Activated T-helper 2 cell treated with anti-CD3 and anti-CD28 coated beads, Interferon-gamma antibody, Interleukin-2, Interleukin-4, amounts not matched to agents 10 μg/mL and 5 μg/mL and 100 μg/mL, durations not matched to agents 14 hours and 24 hours and 36 hours (primary cell): ENCODE data around the gene POLE. TPM values are rescaled to one million over a fixed set of nuclear protein-coding genes. Genes with fewer than 3 reads are reported as not detected.

Experiments used
- DNase-seq: peaks from one replicate; pipeline ENCODE4 v3.0.0; 2021; ENCODE audit warnings: low spot score
- H3K27ac Mint-ChIP-seq: one replicate; pipeline ENCODE4 v1.8.0; 2021; ENCODE audit warnings: mixed read lengths
- H3K27me3 Mint-ChIP-seq: one replicate; pipeline ENCODE4 v1.8.0; 2021; ENCODE audit warnings: low read depth, mixed read lengths
- H3K36me3 Mint-ChIP-seq: one replicate; pipeline ENCODE4 v1.8.0; 2021; ENCODE audit warnings: low read depth, mixed read lengths
- H3K4me1 Mint-ChIP-seq: one replicate; pipeline ENCODE4 v1.8.0; 2021; ENCODE audit warnings: low read depth, mixed read lengths
- H3K4me3 Mint-ChIP-seq: one replicate; pipeline ENCODE4 v1.8.0; 2021; ENCODE audit warnings: low read depth, mild to moderate bottlenecking, moderate library complexity, mixed read lengths
- H3K9me3 Mint-ChIP-seq: one replicate; pipeline ENCODE4 v1.8.0; 2021; ENCODE audit warnings: mixed read lengths
- intact Hi-C: fragments of 100-400 bp; cut with micrococcal nuclease; formaldehyde crosslinking; loops from one replicate; pipeline ENCODE4 v1.15.1; 2023
- total RNA-seq: library from RNA; stranded (reverse); gene quantifications from 2 replicates; pipeline ENCODE4 v1.2.3, GENCODE V29; 2022

The POLE gene
- total RNA-seq, 1 donor from 2014 or later: 159 TPM

GRCh38 chr12:132651444-132652100, 35.6 kb downstream of the POLE start:
- H3K27ac Mint-ChIP-seq: no peak overlapping the region
- H3K4me1 Mint-ChIP-seq: peaks cover 7% of the 10 kb centered on the region
- intact Hi-C loops: no loop called here
- H3K9me3 Mint-ChIP-seq: no peaks in the 10 kb centered on the region
- no peaks in the 10 kb centered on the region for H3K27me3 Mint-ChIP-seq
- peaks cover 75% of the 10 kb centered on the region for H3K36me3 Mint-ChIP-seq
- no peak for DNase-seq
- H3K4me3 Mint-ChIP-seq: no peak overlapping the region

DNA sequence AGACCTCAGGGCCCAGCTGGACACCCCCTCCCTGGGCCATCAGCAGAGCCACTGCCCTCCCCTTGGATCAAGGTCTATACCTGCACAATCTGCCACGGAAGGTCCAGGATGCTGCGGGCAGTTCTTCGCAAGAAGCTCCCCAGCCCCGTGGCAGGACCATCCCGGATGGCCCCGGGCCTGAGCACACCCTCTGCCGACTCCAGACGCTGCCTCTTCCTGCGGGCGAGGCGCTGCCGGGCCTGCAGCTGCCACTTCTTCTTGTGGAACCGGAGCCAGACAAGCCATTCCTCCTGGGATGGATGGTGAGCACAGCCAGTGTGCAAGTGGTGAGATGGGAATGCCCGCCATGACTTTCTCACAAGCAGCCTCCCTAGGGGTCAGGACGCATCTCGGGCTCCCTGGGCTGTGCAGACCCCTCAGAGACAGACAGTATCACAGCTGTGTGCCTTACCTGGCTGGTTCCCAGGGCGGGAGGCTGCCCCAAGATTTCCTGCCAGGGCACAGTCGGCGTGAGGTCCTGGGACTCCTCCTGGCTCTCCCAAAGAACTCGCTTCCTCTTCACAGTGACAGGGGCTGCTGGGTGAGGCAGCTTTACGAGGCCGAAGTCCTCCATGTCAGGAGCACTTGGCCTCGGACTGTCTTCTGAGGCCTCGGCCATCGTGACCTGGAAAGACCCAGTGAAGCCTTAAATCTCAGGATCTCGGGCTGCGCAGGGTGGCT, 37.8 kb downstream of the POLE start:
- no peak overlapping the region for H3K4me3 Mint-ChIP-seq
- peaks cover 71% of the 10 kb centered on the region for H3K36me3 Mint-ChIP-seq
- no peaks in the 10 kb centered on the region for H3K27me3 Mint-ChIP-seq
- peaks cover 7% of the 10 kb centered on the region for H3K4me1 Mint-ChIP-seq
- H3K9me3 Mint-ChIP-seq: no peaks in the 10 kb centered on the region
- DNase-seq: no peak
- intact Hi-C loops: no loop called here
- no peak overlapping the region for H3K27ac Mint-ChIP-seq

DNA sequence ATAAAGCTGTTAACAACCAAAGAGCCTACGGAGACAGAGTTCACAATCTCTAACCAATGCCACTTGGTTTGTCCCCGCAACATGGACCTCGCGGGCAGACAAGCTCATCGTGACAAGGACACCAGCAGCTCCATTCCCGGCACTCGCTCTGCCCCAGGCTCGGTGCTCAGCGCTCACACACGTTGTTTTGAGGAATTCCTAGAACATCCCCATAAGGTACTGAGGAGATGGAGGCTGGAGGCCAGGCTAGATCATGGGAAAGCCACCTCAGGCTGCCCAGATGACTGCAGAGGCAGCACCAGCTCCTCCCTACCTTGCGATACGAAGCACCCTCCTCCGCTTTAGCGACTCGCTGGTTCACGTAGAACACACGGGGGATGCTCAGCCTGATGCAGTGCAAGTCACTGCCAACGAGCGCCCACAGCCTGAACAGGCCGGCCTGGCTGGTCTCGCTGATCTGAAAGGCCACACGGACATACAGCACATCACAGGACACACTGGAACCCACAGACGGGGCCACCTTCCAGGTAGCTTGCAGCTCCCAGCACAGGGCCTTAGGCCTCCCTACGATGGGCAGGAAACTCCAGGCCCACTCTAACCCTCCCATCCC, 38.4 kb downstream of the POLE start:
- Mint-ChIP-seq H3K27ac (no peak overlapping the region), H3K36me3 (peaks cover 68% of the 10 kb centered on the region), H3K27me3 (no peaks in the 10 kb centered on the region), H3K4me1 (peaks cover 4% of the 10 kb centered on the region), H3K4me3 (no peak overlapping the region), H3K9me3 (no peaks in the 10 kb centered on the region)
- DNase-seq: no peak
- intact Hi-C loops: no loop called here

DNA sequence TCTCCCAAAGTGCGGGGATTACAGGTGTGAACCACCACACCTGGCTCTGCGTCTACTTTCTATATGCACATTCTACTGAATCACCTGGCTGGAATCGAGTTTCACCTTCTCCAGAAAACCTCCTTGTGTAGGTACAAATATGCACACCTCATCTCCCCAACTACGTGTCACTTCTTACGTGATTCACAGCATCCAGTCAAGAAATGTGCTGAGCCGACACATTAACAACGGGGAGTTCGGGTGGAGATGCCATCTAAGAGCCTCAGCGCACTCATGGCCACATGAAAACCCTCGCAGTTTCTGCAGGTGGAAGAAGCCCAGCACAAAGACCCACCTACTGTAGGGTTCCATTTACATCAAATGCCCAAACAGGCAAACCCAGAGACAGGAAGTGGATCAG, 39.3 kb downstream of the POLE start:
- Mint-ChIP-seq H3K4me3 (no peak overlapping the region), H3K4me1 (no peaks in the 10 kb centered on the region), H3K27me3 (no peaks in the 10 kb centered on the region), H3K9me3 (no peaks in the 10 kb centered on the region), H3K36me3 (peaks cover 65% of the 10 kb centered on the region), H3K27ac (no peak overlapping the region)
- intact Hi-C loops: no loop called here
- no peak for DNase-seq

- intact Hi-C loops: no loop called here
- H3K4me1 Mint-ChIP-seq: no peaks in the 10 kb centered on the region
- H3K36me3 Mint-ChIP-seq: peaks cover 64% of the 10 kb centered on the region
- DNase-seq: no peak
- no peak overlapping the region for H3K4me3 Mint-ChIP-seq
- H3K9me3 Mint-ChIP-seq: no peaks in the 10 kb centered on the region
- no peaks in the 10 kb centered on the region for H3K27me3 Mint-ChIP-seq
- no peak overlapping the region for H3K27ac Mint-ChIP-seq
Measured at GRCh38 chr12:132646850-132647249, 40.3 kb downstream of the POLE start.

DNA sequence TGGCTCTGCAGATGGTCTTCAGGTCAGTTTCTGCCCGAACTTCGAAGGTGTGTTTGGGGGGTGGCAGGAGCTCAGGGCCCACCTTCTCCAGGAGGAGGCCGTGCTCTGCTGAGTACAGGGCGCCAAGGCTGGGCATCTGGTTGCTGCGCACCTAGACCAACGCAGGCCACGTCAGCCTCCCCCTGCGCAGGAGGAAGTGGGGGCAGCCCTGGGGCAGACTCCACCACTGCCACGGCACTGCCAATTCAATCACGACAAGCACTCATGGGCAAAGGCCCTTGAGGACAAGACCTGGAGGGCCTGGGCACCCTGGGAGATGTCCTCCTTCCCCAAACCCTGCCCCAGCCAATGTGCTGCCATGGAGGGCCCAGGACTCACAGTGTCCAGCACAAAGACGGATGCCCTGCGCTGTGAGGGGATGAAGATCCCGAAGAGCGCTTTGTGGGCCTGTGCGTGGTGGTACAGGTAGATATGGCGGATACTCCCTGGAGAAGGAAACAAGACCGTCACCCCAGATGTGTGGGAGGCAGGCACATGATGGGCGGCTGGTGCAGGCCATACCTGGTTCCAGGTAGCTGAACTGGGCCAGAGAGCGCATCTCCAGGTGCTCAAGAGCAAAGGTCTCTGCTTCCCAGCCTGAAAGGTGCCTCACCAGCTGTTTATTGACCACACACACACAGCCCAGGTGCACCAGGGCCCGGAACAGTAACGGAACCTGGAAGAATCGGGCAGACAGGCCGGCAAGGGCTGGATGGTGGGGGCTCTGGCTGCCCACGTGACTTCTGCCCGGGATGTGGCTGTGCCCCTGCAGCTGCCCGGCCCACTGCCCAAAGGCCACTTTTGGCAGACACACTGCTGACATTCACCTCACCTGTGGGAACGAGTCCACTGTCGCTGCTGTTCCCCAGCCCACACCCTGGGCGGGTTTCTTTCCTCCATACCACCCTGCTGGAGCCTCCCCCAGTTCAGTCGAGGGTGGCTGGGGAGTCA, 44.0 kb downstream of the POLE start:
- Mint-ChIP-seq H3K27me3 (no peaks in the 10 kb centered on the region), H3K4me3 (no peak overlapping the region), H3K9me3 (no peaks in the 10 kb centered on the region), H3K36me3 (peaks cover 68% of the 10 kb centered on the region), H3K4me1 (no peaks in the 10 kb centered on the region), H3K27ac (no peak overlapping the region)
- no peak for DNase-seq
- intact Hi-C loops: no loop called here

DNA sequence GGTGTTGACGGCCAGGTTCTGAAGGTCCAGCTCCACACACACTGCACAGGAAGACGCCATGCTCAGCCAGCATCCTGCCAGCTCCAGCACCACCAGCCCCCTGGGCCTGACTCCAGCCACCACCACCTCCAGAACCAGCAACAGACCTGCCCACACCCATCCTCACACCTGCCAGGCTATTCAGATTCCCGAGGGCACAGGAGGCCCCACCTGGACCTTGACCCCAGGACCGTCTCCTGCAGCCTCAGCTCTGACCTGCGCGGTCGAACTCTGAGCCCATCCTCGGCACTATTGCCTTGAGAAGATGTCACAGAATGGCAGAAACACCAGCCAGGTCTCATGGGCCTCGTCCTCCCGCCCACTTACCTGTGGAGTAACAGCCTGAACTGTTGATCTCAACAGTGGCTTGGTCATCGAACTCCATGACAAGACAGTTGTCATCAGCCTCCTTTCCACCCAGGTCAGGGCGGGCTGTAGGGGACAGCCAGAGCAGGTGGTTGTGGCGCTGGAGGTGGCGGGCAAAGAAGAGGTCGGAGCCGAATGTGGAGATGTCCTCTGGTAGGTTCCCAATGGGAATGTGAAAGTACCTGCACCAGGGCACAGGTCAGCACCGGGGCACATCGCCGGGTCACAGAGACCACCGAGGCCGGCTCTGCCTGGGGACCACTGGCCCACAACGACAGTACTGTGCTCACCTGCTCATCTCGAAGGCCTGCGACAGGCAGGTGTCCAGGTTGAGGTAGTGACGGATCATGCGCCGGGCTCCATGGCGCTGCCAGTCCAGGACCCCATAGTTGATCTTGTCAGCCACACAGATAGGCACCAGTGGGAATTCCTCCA, 45.1 kb downstream of the POLE start:
- no peaks in the 10 kb centered on the region for H3K27me3 Mint-ChIP-seq
- no peaks in the 10 kb centered on the region for H3K4me1 Mint-ChIP-seq
- H3K9me3 Mint-ChIP-seq: no peaks in the 10 kb centered on the region
- peaks cover 67% of the 10 kb centered on the region for H3K36me3 Mint-ChIP-seq
- no peak for DNase-seq
- no peak overlapping the region for H3K27ac Mint-ChIP-seq
- intact Hi-C loops: no loop called here
- H3K4me3 Mint-ChIP-seq: no peak overlapping the region

- intact Hi-C loops: no loop called here
- no peak overlapping the region for H3K4me3 Mint-ChIP-seq
- no peaks in the 10 kb centered on the region for H3K27me3 Mint-ChIP-seq
- DNase-seq: no peak
- no peak overlapping the region for H3K27ac Mint-ChIP-seq
- peaks cover 68% of the 10 kb centered on the region for H3K36me3 Mint-ChIP-seq
- H3K9me3 Mint-ChIP-seq: no peaks in the 10 kb centered on the region
- H3K4me1 Mint-ChIP-seq: no peaks in the 10 kb centered on the region
Measured at GRCh38 chr12:132640936-132641335, 46.2 kb downstream of the POLE start.

DNA sequence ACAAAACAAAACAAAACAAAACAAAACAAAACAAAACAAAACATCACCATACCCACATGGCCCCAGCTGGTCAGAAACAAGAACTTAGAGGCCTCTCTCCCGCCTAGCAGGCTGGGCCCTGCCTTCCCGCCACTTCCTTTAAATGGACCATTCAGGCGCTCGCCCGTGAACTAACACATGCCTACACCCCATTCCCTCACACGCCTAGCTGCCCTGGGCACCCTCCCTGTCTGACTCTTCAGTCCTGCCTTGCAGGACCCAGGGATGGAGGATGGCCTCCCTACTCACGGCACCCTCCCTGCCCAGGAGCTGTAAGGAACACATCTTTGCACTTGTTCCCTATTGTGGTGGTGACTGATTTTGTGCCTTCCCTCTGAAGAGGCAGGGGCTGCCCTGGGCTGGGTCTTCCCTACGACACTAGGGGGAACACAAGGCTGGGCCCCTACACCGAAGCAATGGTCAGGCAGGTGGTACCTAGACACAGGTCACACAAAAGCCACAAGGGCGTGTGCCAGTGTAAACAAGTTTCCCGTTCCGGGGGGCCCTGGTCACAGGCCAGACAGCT, 47.1 kb downstream of the POLE start:
- peaks cover 72% of the 10 kb centered on the region for H3K36me3 Mint-ChIP-seq
- H3K4me3 Mint-ChIP-seq: no peak overlapping the region
- no peak for DNase-seq

GRCh38 chr12:132638541-132639408, 48.4 kb downstream of the POLE start:
- no peak overlapping the region for H3K4me3 Mint-ChIP-seq
- DNase-seq: no peak
- no peaks in the 10 kb centered on the region for H3K27me3 Mint-ChIP-seq
- peaks cover 78% of the 10 kb centered on the region for H3K36me3 Mint-ChIP-seq
- no peak overlapping the region for H3K27ac Mint-ChIP-seq
- H3K9me3 Mint-ChIP-seq: no peaks in the 10 kb centered on the region
- intact Hi-C loops: no loop called here
- no peaks in the 10 kb centered on the region for H3K4me1 Mint-ChIP-seq

More for the DNA sequence above, 47.1 kb downstream of the POLE start:
- no peaks in the 10 kb centered on the region for H3K9me3 Mint-ChIP-seq
- H3K4me1 Mint-ChIP-seq: no peaks in the 10 kb centered on the region
- intact Hi-C loops: no loop called here
- no peak overlapping the region for H3K27ac Mint-ChIP-seq
- no peaks in the 10 kb centered on the region for H3K27me3 Mint-ChIP-seq

- H3K36me3 Mint-ChIP-seq: peaks cover 79% of the 10 kb centered on the region
- no peak for DNase-seq
- no peaks in the 10 kb centered on the region for H3K27me3 Mint-ChIP-seq
- no peak overlapping the region for H3K27ac Mint-ChIP-seq
- H3K9me3 Mint-ChIP-seq: no peaks in the 10 kb centered on the region
- H3K4me1 Mint-ChIP-seq: no peaks in the 10 kb centered on the region
- no peak overlapping the region for H3K4me3 Mint-ChIP-seq
- intact Hi-C loops: no loop called here
Measured at GRCh38 chr12:132637811-132638210, 49.3 kb downstream of the POLE start.
